Pancreas (tissue), 10 donors: Measurements from ENCODE around the gene PLPPR3. TPM values are rescaled to one million over a fixed set of nuclear protein-coding genes. Genes with fewer than 3 reads are reported as not detected.

Experiments
- ATAC-seq, 4 donors: fragments of 200-7000 bp; cut with Tn5 transposase; one replicate each; pipeline versions ENCODE4 v1.8.0 to v1.9.1; 2020; ENCODE audit warnings: mild to moderate bottlenecking in 4 of 4, moderate library complexity in 4 of 4
- DNase-seq, 6 donors: peaks; one replicate each; pipeline ENCODE4 v3.0.0-alpha.2; 2020
- FAIRE-seq: peaks from 2 replicates; lab custom pipeline; 2012; peaks lifted over from hg19 to GRCh38; lab: Jason Lieb, UNC
- H3K27ac ChIP-seq, 4 donors: fragments of 200-600 bp; sonication (generic); 1 replicate in 3 of 4; 2 replicates in 1 of 4; pipeline versions ENCODE4 v1.5.0 to v1.8.0; 2020
- H3K27me3 ChIP-seq, 4 donors: fragments of 200-600 bp; one replicate each; pipeline ENCODE4 v1.8.0; 2021
- H3K36me3 ChIP-seq, 3 donors: fragments of 200-600 bp; sonication (generic) in 1 of 3; one replicate each; pipeline versions ENCODE4 v1.5.0 to v1.8.0; 2020 to 2021
- H3K4me1 ChIP-seq, 3 donors: fragments of 200-600 bp; one replicate each; pipeline ENCODE4 v1.8.0; 2021
- H3K4me3 ChIP-seq, 4 donors: fragments of 200-600 bp; sonication (generic) in 2 of 4; one replicate each; pipeline versions ENCODE4 v1.5.0 to v1.8.0; 2020 to 2021
- H3K9me3 ChIP-seq, 4 donors: fragments of 200-600 bp; one replicate each; pipeline ENCODE4 v1.8.0; 2021
- CTCF ChIP-seq, 4 donors: fragments of 200-600 bp; sonication (generic) in 3 of 4; IDR thresholded peaks; one replicate each; pipeline versions ENCODE4 v1.5.0 to v1.8.0; 2021; ENCODE audit warnings: antibody characterized with exemption in 4 of 4
- WGBS, 2 donors: extraction: QIAGEN DNeasy Blood & Tissue Kit; methylation state at CpG; one replicate each; pipeline ENCODE4 v1.1.7; 2013; 5-methylcytosine and 5-hydroxymethylcytosine counted together
- intact Hi-C, 3 donors: fragments of 100-400 bp; cut with DNase I; formaldehyde crosslinking; loops; one replicate each; pipeline versions ENCODE4 v1.11.1 to v1.14.2; 2022
- polyA plus RNA-seq, 2 donors: library from polyadenylated mRNA; stranded (reverse); fragments of 200-250 nt; gene quantifications; one replicate each; pipeline ENCODE4 v1.2.3, GENCODE V29; 2013
- total RNA-seq, 6 donors: library from RNA; stranded (reverse); fragmentation: NEBNext Ultra II Directional in 4 of 6; extraction: Animal tissue kit (Norgen Biotek cat#: 25700) in 4 of 6; gene quantifications; one replicate each; pipeline versions ENCODE4 v1.2.1 to v1.2.4, GENCODE V29; 2021 to 2023
- donor health status: healthy with polysubstance abuse.
- donor health status: DM: no; HTN: no; CAD: no; lungs with moderate emphysema.
- donor health status: DM: no; HTN: no; CAD: no.
- donor health status: control.
- donor health status: control.
- donor health status: Bipolar disorder and iron deficiency.
- donor health status: DM: yes; HTN: yes; CAD: no.
- donor health status: DM: no; HTN: no; CAD: no.
- donor health status: DM: no; HTN: no; CAD: no.
- donor health status: DM: yes; HTN: yes; CAD: no.

The PLPPR3 gene
- total and polyA plus RNA-seq, 8 donors: 0.05 to 0.38 TPM; not detected in 6

- Histone ChIP-seq H3K27me3 (no peaks in the 10 kb centered on the region), H3K4me1 (no peaks in the 10 kb centered on the region), H3K4me3 (no peak overlapping the region), H3K27ac (no peak overlapping the region), H3K36me3 (peaks cover 24 to 83% (median 76%) of the 10 kb centered on the region in 3 donors), H3K9me3 (no peaks in the 10 kb centered on the region)
- DNase-seq (no peak), FAIRE-seq (no peak), ATAC-seq (no peak)
- WGBS, 2 donors: 91 to 92% methylated on average over 43 to 44 of the region's 44 CpGs
- TF ChIP-seq CTCF (IDR thresholded peaks at IDR 0.05): no peak
- intact Hi-C loops: no loop called here
These were observed 13.9 kb downstream of the PLPPR3 start for GRCh38 chr19:807627-808422.

GRCh38 chr19:806815-807421 is 14.8 kb downstream of the PLPPR3 start:
- ATAC-seq (peak in 2 of 4 donors; percentile 9 to 20), DNase-seq (no peak), FAIRE-seq (no peak)
- H3K27ac ChIP-seq: no peak overlapping the region
- intact Hi-C loops: no loop called here
- peaks cover 24 to 80% (median 76%) of the 10 kb centered on the region in 3 donors for H3K36me3 ChIP-seq
- no peak for TF ChIP-seq CTCF (IDR thresholded peaks at IDR 0.05)
- no peaks in the 10 kb centered on the region for H3K9me3 ChIP-seq
- H3K4me1 ChIP-seq: peaks cover 3 to 7% (median 4%) of the 10 kb centered on the region in 3 donors
- H3K27me3 ChIP-seq: no peaks in the 10 kb centered on the region
- H3K4me3 ChIP-seq: no peak overlapping the region
- WGBS, 2 donors: 87 to 88% methylated on average over 34 of the region's 34 CpGs

- Histone ChIP-seq H3K27me3 (no peaks in the 10 kb centered on the region), H3K4me3 (no peak overlapping the region), H3K4me1 (peaks cover 12 to 18% (median 13%) of the 10 kb centered on the region in 3 donors), H3K36me3 (peaks cover 20 to 71% (median 69%) of the 10 kb centered on the region in 3 donors), H3K9me3 (no peaks in the 10 kb centered on the region), H3K27ac (no peak overlapping the region)
- DNase-seq (peak in 1 of 6 donors; percentile 37), FAIRE-seq (no peak), ATAC-seq (no peak)
- WGBS, 2 donors: 93 to 94% methylated on average over 74 to 93 of the region's 93 CpGs
- intact Hi-C loops: no loop called here
- no peak for TF ChIP-seq CTCF (IDR thresholded peaks at IDR 0.05)
These were observed 15.9 kb downstream of the PLPPR3 start for GRCh38 chr19:805600-806550.

DNA sequence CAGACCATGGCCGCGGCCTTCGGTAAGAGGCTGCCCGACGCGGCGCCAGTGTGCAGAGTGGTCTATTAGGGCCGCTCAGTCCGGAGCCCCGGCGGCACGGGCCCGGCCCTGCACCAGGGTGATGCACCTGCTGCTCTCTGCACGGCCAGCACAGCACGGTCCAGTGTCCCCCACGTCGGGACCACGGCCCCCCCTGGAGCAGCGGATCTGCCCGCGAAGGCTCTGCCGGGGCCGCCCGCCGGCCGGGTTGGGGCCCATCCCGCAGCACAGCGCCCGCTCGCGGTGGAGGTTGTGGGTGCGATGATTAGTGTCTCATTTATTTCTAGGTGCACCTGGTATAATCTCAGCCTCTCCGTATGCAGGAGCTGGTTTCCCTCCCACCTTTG is 16.6 kb downstream of the PLPPR3 start:
- Histone ChIP-seq H3K4me3 (no peak overlapping the region), H3K36me3 (peaks cover 13 to 64% (median 62%) of the 10 kb centered on the region in 3 donors), H3K27me3 (no peaks in the 10 kb centered on the region), H3K9me3 (no peaks in the 10 kb centered on the region), H3K27ac (no peak overlapping the region), H3K4me1 (peaks cover 19 to 25% (median 20%) of the 10 kb centered on the region in 3 donors)
- ATAC-seq (no peak), DNase-seq (peak in 1 of 6 donors; percentile 35), FAIRE-seq (no peak)
- intact Hi-C loops: no loop called here
- WGBS, 2 donors: 88 to 91% methylated on average over 33 of the region's 33 CpGs
- no peak for TF ChIP-seq CTCF (IDR thresholded peaks at IDR 0.05)
